WERI-Rb-1 (cell line): ENCODE data around the gene C1R.

Source experiments
- DNase-seq: peaks from one replicate; pipeline ENCODE4 v3.0.0-alpha.2; 2020
- H3K27ac ChIP-seq: fragments of 250-450 bp; sonication (Bioruptor Pico); 2 replicates; pipeline ENCODE4 v1.5.1; 2020; ENCODE audit warnings: mild to moderate bottlenecking, moderate library complexity
- H3K27me3 ChIP-seq: fragments of 250-450 bp; sonication (Bioruptor Pico); 2 replicates; pipeline ENCODE4 v1.5.1; 2021; ENCODE audit warnings: mild to moderate bottlenecking, low read depth, moderate library complexity; ENCODE audit not compliant: insufficient read depth, severe bottlenecking
- H3K36me3 ChIP-seq: fragments of 250-450 bp; sonication (Bioruptor Pico); 2 replicates; pipeline ENCODE4 v1.5.1; 2020; ENCODE audit warnings: mild to moderate bottlenecking, moderate library complexity
- H3K4me3 ChIP-seq: 2 replicates; pipeline ENCODE4 v1.5.1; 2011; ENCODE audit warnings: low read depth, mild to moderate bottlenecking, control low read depth, low read length
- H3K9me3 ChIP-seq: fragments of 250-450 bp; sonication (Bioruptor Pico); 2 replicates; pipeline ENCODE4 v1.5.1; 2021; ENCODE audit warnings: mild to moderate bottlenecking, moderate library complexity; ENCODE audit not compliant: severe bottlenecking
- TF ChIP-seq, protein P1 (sequence below): IDR thresholded peaks from 2 replicates; pipeline ENCODE4 v1.5.1; 2011; ENCODE audit warnings: low read depth, mild to moderate bottlenecking, control low read depth, inconsistent platforms, low read length

The C1R gene

DNA sequence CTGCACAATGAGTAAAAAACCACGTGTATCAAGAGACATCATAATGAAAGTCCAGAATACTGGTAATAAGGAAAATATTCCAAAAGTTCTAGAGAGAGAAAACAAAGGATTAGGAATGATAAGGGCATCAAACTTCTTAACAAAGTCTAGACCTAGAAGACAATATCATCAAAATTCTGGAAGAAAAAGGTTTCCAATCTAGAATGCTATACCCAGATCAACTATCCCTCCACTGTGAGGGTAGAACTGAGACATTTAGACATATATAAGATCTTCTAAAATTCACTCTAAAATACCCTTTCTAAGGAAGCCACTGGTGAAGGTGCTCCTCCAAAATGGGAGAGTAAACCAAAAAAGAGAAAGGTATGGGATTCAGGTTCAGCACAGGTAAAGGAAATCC, 13.8 kb upstream of the C1R start:
- Histone ChIP-seq H3K36me3 (0 out of 2 replicates have a peak, but pooled peaks cover 6% of the 10 kb centered on the region), H3K9me3 (peaks cover 6% of the 10 kb centered on the region), H3K27me3 (no peaks in the 10 kb centered on the region), H3K4me3 (no peak overlapping the region), H3K27ac (no peak overlapping the region)
- DNase-seq: no peak
- TF ChIP-seq, protein P1, sequence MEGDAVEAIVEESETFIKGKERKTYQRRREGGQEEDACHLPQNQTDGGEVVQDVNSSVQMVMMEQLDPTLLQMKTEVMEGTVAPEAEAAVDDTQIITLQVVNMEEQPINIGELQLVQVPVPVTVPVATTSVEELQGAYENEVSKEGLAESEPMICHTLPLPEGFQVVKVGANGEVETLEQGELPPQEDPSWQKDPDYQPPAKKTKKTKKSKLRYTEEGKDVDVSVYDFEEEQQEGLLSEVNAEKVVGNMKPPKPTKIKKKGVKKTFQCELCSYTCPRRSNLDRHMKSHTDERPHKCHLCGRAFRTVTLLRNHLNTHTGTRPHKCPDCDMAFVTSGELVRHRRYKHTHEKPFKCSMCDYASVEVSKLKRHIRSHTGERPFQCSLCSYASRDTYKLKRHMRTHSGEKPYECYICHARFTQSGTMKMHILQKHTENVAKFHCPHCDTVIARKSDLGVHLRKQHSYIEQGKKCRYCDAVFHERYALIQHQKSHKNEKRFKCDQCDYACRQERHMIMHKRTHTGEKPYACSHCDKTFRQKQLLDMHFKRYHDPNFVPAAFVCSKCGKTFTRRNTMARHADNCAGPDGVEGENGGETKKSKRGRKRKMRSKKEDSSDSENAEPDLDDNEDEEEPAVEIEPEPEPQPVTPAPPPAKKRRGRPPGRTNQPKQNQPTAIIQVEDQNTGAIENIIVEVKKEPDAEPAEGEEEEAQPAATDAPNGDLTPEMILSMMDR: no peak

DNA sequence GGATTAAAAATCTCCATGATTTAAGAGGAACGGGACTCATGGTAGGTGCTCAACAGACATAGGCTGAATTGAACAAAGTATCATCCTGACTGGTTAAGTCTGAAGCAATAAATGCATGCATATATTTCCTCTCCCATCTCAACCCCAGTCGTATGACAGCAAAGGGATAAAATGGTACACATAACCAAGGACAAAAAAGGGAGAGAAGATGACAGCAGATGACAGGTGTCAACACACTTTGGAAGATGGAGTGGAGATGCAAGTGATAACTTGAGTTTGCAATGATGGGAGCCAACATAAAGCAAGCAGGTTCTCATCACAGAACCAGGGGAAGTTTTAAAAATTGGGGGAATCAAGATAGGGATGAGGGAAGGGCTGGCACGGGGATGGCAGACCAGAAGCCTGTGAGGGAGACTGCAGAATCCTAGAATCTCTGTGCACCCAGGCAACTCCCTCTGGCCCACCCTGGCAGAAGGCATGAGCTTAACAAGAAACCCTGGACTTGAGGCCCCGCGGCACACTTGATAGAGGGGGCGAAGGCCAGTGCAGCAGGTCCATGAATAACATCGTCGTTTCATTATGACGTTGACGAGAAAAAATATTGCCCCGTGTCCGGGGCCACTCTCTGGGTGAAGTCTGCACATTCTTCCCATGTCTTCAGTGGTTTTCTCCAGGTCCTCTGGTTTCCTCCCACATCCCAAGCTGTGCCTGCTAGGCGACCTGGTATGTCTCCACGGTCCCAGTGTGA, 11.8 kb upstream of the C1R start:
- TF ChIP-seq, protein P1: no peak
- Histone ChIP-seq H3K36me3 (0 out of 2 replicates have a peak, but pooled peaks cover 6% of the 10 kb centered on the region), H3K4me3 (no peak overlapping the region), H3K9me3 (peaks cover 6% of the 10 kb centered on the region), H3K27ac (no peak overlapping the region), H3K27me3 (no peaks in the 10 kb centered on the region)
- DNase-seq: no peak

DNA sequence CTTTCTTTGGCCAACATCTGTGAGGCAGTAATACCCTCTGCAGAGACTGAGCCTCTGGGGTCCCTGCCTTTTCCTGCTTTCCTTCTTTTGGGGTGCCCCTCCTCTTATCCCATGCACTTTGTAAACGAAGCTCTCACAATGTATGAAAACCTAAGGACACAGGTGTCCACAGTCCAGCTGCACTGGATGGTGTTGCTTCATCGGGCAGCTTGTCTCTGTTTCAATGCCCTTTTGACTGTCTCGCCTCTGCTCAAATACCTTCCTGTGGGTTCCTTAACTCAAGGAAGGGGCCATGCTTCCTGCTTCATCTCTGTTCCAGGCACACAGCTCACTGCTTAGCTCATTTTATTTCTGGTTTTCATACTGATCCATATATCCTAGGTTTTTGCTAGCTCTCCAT, 10.3 kb upstream of the C1R start:
- Histone ChIP-seq H3K4me3 (no peak overlapping the region), H3K27me3 (no peaks in the 10 kb centered on the region), H3K9me3 (peaks cover 6% of the 10 kb centered on the region), H3K36me3 (0 out of 2 replicates have a peak, but pooled peaks cover 6% of the 10 kb centered on the region), H3K27ac (no peak overlapping the region)
- no peak for DNase-seq
- TF ChIP-seq, protein P1: no peak

DNA sequence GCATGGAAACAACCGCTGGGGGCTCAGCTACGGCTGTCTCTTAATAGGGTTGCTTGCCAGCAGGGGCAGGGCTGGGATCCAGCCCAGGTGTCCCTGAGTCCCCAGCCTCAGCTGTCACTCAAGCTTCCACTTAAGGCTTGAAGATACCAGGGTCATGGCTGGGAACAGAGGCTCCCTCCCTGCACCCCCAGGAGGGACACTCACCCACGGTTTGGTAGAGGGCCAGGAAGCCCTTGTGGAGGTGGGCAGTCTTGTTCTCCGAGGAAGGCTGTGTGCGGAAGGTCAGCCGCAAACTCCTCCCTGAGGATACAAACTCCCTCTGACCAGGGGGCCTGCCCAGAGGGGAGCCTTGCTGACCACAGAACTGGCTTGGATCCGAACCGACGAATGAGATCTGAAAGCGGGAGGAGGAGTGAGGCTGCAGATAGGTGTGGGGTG, 9.5 kb upstream of the C1R start:
- Histone ChIP-seq H3K9me3 (peaks cover 6% of the 10 kb centered on the region), H3K36me3 (0 out of 2 replicates have a peak, but pooled peaks cover 6% of the 10 kb centered on the region), H3K4me3 (no peak overlapping the region), H3K27ac (no peak overlapping the region), H3K27me3 (no peaks in the 10 kb centered on the region)
- TF ChIP-seq, protein P1: no peak
- no peak for DNase-seq

DNA sequence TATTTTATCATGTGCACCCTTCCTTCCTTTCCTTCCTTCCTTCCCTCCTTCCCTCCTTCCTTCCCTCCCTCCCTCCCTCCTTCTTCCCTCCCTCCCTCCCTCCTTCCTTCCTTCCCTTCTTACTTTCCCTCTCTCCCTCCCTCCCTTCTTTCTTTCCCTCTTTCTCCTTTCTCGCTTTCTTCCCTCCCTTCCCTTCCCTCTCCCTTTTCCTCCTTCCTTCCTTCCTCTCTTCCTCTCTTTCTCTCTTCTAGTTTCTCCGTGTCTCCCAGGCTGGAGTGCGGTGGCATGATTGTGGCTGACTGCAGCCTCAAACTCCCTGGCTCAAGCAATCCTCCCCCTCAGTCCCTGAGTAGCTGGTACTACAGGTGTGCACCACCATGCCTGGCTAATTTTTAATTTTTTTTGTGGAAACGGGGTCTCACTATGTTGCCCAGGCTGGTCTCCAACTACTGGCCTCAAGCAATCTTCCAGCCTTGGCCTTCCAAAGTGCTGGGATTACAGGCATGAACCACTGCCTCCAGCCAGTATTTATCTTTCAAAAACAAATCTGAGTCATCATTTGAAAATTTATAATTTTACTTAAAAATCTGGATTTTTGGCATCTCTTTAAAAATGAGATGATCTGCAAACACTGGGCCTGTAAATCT, 8.9 kb upstream of the C1R start:
- Histone ChIP-seq H3K27ac (no peak overlapping the region), H3K27me3 (no peaks in the 10 kb centered on the region), H3K4me3 (no peak overlapping the region), H3K9me3 (peaks cover 3% of the 10 kb centered on the region), H3K36me3 (0 out of 2 replicates have a peak, but pooled peaks cover 3% of the 10 kb centered on the region)
- DNase-seq: no peak
- TF ChIP-seq, protein P1: no peak
